Activated CD8-positive, alpha-beta memory T cell treated with anti-CD3 and anti-CD28 coated beads, Interleukin-2, amount 50 U/mL, for 48 hours (primary cell): ENCODE results near the gene TAC4.

ENCODE experiments used
- DNase-seq: peaks from one replicate; pipeline ENCODE4 v3.0.0-alpha.2; 2020

Gene TAC4

GRCh38 chr17:49798182-49798581 is 49.7 kb downstream of the TAC4 start:
- no peak for DNase-seq

GRCh38 chr17:49795372-49795771 is 52.5 kb downstream of the TAC4 start:
- DNase-seq, result no peak

- no peak for DNase-seq
Observed at GRCh38 chr17:49793309-49793708, 54.6 kb downstream of the TAC4 start.

GRCh38 chr17:49789243-49789578 is 58.7 kb downstream of the TAC4 start:
- no peak for DNase-seq

- DNase-seq, result peak; percentile 98
Observed at GRCh38 chr17:49788478-49789242, 59.2 kb downstream of the TAC4 start, which contains the start of gene KAT7. Gene KAT7 (plus strand): TSS chr17:49788681. CDS start chr17:49788835, 154 bp downstream.
